ENCODE data around the gene ACSL1.

ACSL1 gene, protein sequence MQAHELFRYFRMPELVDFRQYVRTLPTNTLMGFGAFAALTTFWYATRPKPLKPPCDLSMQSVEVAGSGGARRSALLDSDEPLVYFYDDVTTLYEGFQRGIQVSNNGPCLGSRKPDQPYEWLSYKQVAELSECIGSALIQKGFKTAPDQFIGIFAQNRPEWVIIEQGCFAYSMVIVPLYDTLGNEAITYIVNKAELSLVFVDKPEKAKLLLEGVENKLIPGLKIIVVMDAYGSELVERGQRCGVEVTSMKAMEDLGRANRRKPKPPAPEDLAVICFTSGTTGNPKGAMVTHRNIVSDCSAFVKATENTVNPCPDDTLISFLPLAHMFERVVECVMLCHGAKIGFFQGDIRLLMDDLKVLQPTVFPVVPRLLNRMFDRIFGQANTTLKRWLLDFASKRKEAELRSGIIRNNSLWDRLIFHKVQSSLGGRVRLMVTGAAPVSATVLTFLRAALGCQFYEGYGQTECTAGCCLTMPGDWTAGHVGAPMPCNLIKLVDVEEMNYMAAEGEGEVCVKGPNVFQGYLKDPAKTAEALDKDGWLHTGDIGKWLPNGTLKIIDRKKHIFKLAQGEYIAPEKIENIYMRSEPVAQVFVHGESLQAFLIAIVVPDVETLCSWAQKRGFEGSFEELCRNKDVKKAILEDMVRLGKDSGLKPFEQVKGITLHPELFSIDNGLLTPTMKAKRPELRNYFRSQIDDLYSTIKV

GRCh38 chr4:184825896-184826690 is at the start of gene ACSL1:
Gene ACSL1 (minus strand): TSS chr4:184825968. CDS start chr4:184803514, 22,454 bp downstream.
- DNase-seq: peak; percentile 84

- no peak for DNase-seq
These were observed 47.3 kb upstream of the ACSL1 start for GRCh38 chr4:184873054-184873453.

- DNase-seq: no peak
These were observed 45.0 kb upstream of the ACSL1 start for GRCh38 chr4:184870718-184871117.

DNA sequence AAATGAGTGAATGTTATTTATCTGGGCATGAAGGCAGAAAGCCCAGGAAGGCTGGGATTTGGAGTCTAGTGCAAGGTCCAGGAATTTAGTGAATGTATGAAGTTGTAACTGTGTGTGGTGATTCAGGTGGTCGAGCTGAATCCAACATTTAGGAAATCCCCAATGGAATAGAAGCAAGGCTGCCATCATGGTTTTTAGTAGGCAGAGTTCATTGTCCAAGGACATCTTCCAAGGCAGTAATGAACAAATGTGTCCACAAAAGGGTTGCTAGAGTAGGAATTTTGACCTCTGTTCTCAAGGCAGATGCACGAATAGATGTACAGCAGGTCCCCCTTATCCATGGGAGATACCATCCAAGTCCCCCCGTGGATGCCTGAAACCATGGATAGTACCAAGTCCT is 42.9 kb upstream of the ACSL1 start:
- DNase-seq: no peak

GRCh38 chr4:184863916-184864315 is 38.1 kb upstream of the ACSL1 start:
- DNase-seq: no peak

GRCh38 chr4:184861047-184861446 is 35.3 kb upstream of the ACSL1 start:
- no peak for DNase-seq

- no peak for DNase-seq
These were observed 34.4 kb upstream of the ACSL1 start for GRCh38 chr4:184860018-184860779.

DNA sequence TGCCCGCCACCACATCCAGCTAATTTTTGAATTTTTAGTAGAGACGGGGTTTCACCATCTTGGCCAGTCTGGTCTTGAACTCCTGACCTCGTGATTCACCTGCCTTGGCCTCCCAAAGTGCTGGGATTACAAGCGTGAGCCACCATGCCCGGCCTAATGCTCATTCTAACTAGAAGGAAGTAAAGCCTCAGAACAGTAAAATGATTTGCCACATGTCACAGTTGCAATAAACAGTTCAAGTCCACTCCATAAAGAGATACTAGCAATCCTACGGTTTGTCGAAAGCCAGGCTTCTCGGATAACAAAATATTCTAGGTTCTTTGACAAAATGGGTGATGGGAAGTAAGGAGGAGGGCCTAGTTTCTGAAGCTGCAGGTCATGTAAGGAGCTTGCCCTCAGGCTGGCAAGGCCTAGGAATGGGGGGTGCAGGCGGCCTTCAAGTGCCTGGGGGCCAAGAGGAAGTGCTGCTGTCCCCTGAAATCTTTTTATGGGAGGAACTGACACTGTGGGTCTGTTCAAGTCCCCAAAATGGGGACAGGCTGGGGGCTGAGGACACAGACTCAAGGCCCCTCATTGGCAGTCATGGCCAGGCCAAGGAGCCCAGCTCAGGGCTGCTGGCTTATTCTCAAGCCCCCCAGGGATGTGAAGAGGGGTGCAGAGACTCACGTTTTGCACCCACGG is 31.8 kb upstream of the ACSL1 start:
- no peak for DNase-seq

- DNase-seq: no peak
These were observed 30.5 kb upstream of the ACSL1 start for GRCh38 chr4:184856277-184856609.

DNA sequence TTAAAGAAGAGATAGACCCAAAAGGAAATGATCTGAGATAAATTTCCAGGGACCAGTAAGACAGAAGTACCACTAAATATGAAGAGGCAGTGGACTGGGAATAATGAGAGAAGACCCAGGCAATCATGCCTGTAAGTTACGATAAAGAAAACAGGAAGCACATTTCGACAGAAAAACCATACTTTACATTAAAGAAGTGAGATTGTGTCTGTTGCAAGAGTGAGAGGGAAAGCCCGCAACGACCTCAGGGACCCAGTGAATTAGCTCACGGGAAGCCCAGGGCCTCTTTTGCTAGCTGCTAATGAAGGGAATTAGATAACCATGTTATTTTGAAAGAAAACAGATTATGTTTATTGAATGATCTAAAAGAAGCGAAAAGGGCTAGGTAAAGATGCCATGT is 28.9 kb upstream of the ACSL1 start:
- no peak for DNase-seq

GRCh38 chr4:184853436-184853835 is 27.7 kb upstream of the ACSL1 start:
- no peak for DNase-seq

- no peak for DNase-seq
These were observed 26.1 kb upstream of the ACSL1 start for GRCh38 chr4:184851886-184852285.

DNA sequence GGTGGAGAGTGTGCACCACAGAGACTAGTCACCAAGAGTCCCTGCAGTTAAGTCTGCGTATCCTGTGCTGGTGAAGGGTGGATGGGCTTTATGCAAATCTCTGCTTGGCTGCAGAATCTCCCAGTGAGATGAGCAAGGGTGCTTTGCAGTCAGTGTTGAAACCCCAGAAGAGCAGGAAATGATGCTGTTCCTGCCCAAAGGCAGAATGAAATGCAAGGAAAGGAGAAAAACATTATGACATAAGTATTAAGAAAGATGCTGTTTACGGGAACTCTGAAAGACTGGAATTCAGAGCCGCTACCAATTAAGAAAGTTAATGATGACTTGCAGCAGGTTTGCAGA is 25.4 kb upstream of the ACSL1 start:
- DNase-seq: no peak

GRCh38 chr4:184850431-184851199 is 24.8 kb upstream of the ACSL1 start:
- no peak for DNase-seq

- no peak for DNase-seq
These were observed 24.2 kb upstream of the ACSL1 start for GRCh38 chr4:184850018-184850417.

DNA sequence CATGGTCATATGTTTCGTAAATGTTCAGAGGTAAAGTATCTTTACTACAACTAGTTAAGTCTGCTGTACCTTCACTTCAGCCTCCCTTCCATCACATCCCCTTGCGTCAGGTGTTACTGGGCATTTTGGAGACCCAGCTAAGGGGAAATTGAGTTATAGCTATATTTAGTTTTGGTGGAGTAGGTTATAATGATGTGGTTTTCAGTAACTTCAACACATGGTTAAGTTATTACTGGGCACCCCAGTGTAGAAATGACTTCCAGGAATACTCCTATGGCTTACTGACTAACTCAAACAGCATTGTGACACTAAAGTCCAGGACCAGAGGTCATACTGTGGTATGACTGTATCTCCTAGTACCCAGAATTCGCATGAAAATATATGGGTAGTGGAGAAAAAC is 23.4 kb upstream of the ACSL1 start:
- DNase-seq: no peak

DNA sequence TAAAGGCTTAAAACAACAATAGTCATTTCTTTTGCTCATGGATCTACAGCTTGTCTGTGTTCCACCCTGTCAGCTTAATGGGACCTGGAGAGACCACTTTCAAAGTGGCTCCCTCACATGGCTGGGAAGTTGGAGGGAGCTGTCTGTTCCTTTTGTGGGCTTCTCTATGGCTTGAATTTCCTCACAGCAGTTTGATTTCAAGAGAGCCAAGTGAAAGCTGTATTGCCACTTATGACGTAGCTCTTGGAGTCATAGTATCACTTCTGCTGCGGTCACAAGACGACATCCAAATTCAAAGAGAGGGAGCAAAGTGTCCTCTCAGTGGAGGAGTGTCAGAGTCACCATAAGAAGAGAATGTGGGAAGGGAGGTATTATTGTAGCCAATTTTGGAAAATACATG is 22.7 kb upstream of the ACSL1 start:
- DNase-seq: no peak

- DNase-seq: no peak
These were observed 20.8 kb upstream of the ACSL1 start for GRCh38 chr4:184846531-184846930.

DNA sequence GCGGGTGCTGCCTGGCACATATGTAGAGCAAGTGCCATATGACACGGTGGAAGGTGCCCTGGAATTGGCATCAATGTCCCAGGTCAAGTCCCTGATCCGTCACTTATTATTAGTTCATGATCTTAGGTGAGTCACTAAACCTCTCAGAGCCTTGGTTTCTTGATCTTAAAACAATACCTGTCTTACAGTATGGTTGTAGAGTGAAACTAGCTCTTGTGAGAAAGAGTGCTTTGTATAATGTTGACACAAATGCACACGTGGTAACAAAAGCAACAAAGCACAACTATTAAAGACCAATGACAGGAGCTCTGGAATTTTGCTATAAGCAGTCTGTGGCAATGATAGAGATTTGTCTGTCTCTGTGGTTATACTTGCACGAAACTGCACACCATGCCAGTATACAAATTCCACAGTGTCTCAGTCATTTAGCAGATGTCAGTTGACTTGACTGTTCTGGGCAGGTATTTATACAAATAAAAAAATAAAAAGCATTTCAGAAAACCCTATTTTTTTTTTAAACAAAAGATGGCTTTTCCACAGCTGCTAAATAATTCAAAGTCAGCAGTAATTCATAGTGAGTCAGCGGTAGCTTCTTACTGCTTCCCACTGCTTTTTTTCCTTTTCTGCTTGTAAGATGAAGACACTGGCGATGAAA is 19.7 kb upstream of the ACSL1 start:
- DNase-seq: no peak

GRCh38 chr4:184844742-184845141 is 19.0 kb upstream of the ACSL1 start:
- DNase-seq: no peak

- no peak for DNase-seq
These were observed 18.3 kb upstream of the ACSL1 start for GRCh38 chr4:184843984-184844554.

Data from right forelimb (tissue), 1 donor.